ENCODE measurements around the gene CRELD2.

DNA sequence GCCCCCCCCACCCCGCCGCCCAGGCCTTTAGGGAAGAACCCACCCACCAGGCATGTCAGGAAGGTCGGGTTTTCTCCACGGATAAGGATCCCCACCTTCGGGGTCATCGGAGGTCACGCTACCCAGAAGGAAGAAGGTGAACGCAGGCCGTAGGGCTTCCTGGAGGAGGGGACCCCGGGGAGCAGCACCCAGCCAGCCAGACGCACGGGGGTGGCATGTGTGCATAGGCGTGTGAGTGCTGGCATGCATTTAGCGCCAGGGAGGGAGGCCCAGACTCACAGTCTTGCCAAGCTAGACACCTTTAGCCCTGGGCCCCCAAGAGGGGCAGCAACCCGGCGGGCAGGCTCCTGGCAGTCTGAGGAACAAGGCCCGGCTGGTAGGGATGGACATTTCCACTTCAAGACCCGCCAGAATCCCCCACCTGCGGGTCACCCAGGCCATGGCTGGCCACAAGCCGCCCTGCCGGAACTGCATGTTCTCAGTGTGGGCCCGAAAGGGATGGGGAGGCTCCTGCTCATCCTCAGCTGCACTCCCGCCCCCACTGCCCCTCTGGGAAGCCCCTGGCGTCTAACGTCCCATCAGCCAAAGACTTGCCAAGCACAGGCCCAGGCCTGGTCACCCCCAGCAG lies 25.5 kb downstream of the CRELD2 start:
- TF ChIP-seq CTCF (conservative IDR thresholded peaks at IDR 0.05; ENCODE audit: low read depth in 2 of 2) (no peak), POLR2AphosphoS5 (IDR thresholded peaks at IDR 0.05; ENCODE audit: low read depth) (no peak), EZH2phosphoT487 (IDR thresholded peaks at IDR 0.05; ENCODE audit: unreplicated experiment) (no peak), EZH2 (IDR thresholded peaks at IDR 0.05; ENCODE audit: low read depth, unreplicated experiment) (no peak), REST (IDR thresholded peaks at IDR 0.05; ENCODE audit: unreplicated experiment) (no peak), JUNB (IDR thresholded peaks at IDR 0.05; ENCODE audit: unreplicated experiment) (no peak), CREB1 (CRISPR knock-in tag; IDR thresholded peaks at IDR 0.05; ENCODE audit: low read depth) (no peak), ZNF114 (CRISPR knock-in tag; IDR thresholded peaks at IDR 0.05) (no peak), ZNF331 (CRISPR knock-in tag; IDR thresholded peaks at IDR 0.05; ENCODE audit: low read depth) (no peak), STAT1 (IDR thresholded peaks at IDR 0.05; ENCODE audit: unreplicated experiment) (no peak), NANOG (IDR thresholded peaks at IDR 0.05; ENCODE audit: borderline replicate concordance) (no peak)
- TF ChIP-seq, protein P1, sequence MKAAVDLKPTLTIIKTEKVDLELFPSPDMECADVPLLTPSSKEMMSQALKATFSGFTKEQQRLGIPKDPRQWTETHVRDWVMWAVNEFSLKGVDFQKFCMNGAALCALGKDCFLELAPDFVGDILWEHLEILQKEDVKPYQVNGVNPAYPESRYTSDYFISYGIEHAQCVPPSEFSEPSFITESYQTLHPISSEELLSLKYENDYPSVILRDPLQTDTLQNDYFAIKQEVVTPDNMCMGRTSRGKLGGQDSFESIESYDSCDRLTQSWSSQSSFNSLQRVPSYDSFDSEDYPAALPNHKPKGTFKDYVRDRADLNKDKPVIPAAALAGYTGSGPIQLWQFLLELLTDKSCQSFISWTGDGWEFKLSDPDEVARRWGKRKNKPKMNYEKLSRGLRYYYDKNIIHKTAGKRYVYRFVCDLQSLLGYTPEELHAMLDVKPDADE (IDR thresholded peaks at IDR 0.05): no peak
- TF ChIP-seq, protein P2, sequence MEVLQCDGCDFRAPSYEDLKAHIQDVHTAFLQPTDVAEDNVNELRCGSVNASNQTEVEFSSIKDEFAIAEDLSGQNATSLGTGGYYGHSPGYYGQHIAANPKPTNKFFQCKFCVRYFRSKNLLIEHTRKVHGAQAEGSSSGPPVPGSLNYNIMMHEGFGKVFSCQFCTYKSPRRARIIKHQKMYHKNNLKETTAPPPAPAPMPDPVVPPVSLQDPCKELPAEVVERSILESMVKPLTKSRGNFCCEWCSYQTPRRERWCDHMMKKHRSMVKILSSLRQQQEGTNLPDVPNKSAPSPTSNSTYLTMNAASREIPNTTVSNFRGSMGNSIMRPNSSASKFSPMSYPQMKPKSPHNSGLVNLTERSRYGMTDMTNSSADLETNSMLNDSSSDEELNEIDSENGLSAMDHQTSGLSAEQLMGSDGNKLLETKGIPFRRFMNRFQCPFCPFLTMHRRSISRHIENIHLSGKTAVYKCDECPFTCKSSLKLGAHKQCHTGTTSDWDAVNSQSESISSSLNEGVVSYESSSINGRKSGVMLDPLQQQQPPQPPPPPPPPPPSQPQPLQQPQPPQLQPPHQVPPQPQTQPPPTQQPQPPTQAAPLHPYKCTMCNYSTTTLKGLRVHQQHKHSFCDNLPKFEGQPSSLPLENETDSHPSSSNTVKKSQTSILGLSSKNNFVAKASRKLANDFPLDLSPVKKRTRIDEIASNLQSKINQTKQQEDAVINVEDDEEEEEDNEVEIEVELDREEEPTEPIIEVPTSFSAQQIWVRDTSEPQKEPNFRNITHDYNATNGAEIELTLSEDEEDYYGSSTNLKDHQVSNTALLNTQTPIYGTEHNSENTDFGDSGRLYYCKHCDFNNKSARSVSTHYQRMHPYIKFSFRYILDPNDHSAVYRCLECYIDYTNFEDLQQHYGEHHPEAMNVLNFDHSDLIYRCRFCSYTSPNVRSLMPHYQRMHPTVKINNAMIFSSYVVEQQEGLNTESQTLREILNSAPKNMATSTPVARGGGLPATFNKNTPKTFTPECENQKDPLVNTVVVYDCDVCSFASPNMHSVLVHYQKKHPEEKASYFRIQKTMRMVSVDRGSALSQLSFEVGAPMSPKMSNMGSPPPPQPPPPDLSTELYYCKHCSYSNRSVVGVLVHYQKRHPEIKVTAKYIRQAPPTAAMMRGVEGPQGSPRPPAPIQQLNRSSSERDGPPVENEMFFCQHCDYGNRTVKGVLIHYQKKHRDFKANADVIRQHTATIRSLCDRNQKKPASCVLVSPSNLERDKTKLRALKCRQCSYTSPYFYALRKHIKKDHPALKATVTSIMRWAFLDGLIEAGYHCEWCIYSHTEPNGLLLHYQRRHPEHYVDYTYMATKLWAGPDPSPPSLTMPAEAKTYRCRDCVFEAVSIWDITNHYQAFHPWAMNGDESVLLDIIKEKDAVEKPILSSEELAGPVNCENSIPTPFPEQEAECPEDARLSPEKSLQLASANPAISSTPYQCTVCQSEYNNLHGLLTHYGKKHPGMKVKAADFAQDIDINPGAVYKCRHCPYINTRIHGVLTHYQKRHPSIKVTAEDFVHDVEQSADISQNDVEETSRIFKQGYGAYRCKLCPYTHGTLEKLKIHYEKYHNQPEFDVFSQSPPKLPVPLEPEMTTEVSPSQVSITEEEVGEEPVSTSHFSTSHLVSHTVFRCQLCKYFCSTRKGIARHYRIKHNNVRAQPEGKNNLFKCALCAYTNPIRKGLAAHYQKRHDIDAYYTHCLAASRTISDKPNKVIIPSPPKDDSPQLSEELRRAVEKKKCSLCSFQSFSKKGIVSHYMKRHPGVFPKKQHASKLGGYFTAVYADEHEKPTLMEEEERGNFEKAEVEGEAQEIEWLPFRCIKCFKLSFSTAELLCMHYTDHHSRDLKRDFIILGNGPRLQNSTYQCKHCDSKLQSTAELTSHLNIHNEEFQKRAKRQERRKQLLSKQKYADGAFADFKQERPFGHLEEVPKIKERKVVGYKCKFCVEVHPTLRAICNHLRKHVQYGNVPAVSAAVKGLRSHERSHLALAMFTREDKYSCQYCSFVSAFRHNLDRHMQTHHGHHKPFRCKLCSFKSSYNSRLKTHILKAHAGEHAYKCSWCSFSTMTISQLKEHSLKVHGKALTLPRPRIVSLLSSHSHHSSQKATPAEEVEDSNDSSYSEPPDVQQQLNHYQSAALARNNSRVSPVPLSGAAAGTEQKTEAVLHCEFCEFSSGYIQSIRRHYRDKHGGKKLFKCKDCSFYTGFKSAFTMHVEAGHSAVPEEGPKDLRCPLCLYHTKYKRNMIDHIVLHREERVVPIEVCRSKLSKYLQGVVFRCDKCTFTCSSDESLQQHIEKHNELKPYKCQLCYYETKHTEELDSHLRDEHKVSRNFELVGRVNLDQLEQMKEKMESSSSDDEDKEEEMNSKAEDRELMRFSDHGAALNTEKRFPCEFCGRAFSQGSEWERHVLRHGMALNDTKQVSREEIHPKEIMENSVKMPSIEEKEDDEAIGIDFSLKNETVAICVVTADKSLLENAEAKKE (CRISPR knock-in tag; IDR thresholded peaks at IDR 0.05): no peak

Measured in GM23338 (cell line).